Activated B cell treated with CpG ODN at 0.5 μM for 24 hours (primary cell): ENCODE data around the gene MYO5A. TPM values are rescaled to one million over a fixed set of nuclear protein-coding genes. Genes with fewer than 3 reads are reported as not detected.

Experiments
- ATAC-seq: fragments of 200-7000 bp; cut with Tn5 transposase; one replicate; pipeline ENCODE4 v1.10.0; 2021; ENCODE audit warnings: low read depth, mild to moderate bottlenecking, moderate library complexity
- CTCF ChIA-PET: fragments of 350-600 bp; sonication (Branson Sonifier 250); formaldehyde crosslinking; loops from one replicate; lab custom pipeline; 2021; ENCODE audit warnings: antibody characterized with exemption; lab: Charles Lee
- POLR2A ChIA-PET: fragments of 350-600 bp; sonication (Branson Sonifier 250); formaldehyde crosslinking; loops from one replicate; lab custom pipeline; 2021; ENCODE audit warnings: antibody characterized with exemption; lab: Charles Lee
- DNase-seq: peaks from one replicate; pipeline ENCODE4 v3.0.0; 2022
- H3K27ac Mint-ChIP-seq: one replicate; pipeline ENCODE4 v1.8.0; 2020; ENCODE audit warnings: mixed read lengths
- H3K27me3 Mint-ChIP-seq: one replicate; pipeline ENCODE4 v1.8.0; 2021; ENCODE audit warnings: mixed read lengths
- H3K36me3 Mint-ChIP-seq: one replicate; pipeline ENCODE4 v1.8.0; 2021; ENCODE audit warnings: low read depth, mixed read lengths
- H3K4me1 Mint-ChIP-seq: one replicate; pipeline ENCODE4 v1.8.0; 2021; ENCODE audit warnings: mixed read lengths
- H3K4me3 Mint-ChIP-seq: one replicate; pipeline ENCODE4 v1.8.0; 2020; ENCODE audit warnings: mild to moderate bottlenecking, mixed read lengths
- H3K9me3 Mint-ChIP-seq: one replicate; pipeline ENCODE4 v1.8.0; 2020; ENCODE audit warnings: mixed read lengths
- intact Hi-C: fragments of 100-400 bp; cut with micrococcal nuclease; formaldehyde crosslinking; loops from one replicate; pipeline ENCODE4 v1.15.1; 2024
- total RNA-seq: library from RNA; stranded (reverse); gene quantifications from 2 replicates; pipeline ENCODE4 v1.2.3, GENCODE V29; 2022
- TF ChIP-seq, protein P1 (sequence below): fragments of 200-600 bp; IDR thresholded peaks from one replicate; pipeline ENCODE4 v1.8.0; 2022; ENCODE audit warnings: antibody characterized with exemption, mild to moderate bottlenecking

The MYO5A gene
- total RNA-seq, 1 donor from 2014 or later: 49.1 TPM

DNA sequence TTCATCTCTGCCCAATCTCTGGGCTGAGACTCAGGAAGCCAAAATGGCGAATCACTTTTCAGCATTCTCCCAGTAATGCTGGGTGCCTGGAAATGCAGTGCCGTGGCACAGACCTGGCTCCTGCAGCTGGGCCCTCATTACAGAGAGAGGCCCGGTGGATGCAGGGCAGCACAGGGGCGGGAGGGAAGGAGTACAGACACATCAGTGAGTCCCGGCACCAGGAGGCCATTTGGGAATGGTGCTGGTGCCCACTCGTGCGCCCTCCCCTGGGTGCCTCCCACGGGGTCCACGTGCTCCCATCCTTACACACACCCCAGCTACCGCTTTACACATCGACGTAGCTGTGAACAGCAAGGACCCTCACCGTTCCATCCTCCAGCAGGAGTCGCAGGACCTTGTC, 246.3 kb downstream of the MYO5A start:
- POLR2A ChIA-PET: no interaction called here
- DNase-seq (no peak), ATAC-seq (no peak)
- Mint-ChIP-seq H3K27ac (no peak overlapping the region), H3K9me3 (no peaks in the 10 kb centered on the region), H3K4me3 (no peak overlapping the region), H3K27me3 (no peaks in the 10 kb centered on the region), H3K4me1 (no peaks in the 10 kb centered on the region), H3K36me3 (no peaks in the 10 kb centered on the region)
- TF ChIP-seq, protein P1, sequence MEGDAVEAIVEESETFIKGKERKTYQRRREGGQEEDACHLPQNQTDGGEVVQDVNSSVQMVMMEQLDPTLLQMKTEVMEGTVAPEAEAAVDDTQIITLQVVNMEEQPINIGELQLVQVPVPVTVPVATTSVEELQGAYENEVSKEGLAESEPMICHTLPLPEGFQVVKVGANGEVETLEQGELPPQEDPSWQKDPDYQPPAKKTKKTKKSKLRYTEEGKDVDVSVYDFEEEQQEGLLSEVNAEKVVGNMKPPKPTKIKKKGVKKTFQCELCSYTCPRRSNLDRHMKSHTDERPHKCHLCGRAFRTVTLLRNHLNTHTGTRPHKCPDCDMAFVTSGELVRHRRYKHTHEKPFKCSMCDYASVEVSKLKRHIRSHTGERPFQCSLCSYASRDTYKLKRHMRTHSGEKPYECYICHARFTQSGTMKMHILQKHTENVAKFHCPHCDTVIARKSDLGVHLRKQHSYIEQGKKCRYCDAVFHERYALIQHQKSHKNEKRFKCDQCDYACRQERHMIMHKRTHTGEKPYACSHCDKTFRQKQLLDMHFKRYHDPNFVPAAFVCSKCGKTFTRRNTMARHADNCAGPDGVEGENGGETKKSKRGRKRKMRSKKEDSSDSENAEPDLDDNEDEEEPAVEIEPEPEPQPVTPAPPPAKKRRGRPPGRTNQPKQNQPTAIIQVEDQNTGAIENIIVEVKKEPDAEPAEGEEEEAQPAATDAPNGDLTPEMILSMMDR: no peak
- CTCF ChIA-PET: no interaction called here
- intact Hi-C loops: no loop called here

DNA sequence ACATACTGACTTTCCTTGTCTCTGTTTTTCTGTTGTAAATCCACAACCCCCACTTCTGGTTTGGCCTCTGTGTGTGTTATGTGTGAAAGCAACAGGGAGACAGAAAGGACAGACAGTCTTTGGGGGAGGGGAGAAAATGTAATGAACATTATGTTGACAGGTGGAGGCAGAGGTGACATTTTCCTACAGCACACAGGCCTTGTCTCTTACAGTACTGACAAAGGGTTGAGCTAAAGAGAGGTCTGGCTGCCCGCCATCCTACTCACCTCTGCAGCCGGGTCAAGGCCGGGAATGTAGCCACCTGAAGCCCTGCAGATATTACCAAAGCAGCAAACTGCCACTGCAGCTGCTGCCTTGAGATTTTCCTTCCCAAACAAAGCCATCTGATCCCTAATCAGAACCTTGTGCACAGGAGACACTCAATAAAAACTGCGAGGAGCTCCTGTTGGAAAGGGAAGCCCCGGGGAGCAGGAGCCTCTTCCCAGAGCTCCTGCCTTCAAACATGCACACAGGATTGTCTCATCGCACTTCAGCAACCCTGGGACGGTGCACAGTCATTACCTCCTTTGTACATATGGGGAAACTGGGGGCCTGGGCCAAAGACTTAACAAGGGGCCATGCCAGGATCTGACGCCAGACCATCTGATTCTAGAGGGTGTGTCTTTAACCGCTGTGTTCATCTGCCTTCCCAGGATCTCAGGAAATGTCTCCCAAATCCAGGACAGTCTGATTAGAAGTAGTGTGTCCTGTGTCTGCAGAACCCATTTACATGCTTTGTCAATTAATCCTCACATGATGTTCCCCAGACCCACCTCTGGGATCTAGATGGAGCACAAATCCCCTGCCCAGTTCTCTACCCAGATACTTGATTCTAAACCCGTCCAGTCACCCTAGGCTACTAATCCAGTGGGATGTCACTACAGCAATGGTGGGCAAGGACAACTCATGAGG, 247.3 kb downstream of the MYO5A start:
- H3K27me3 Mint-ChIP-seq: no peaks in the 10 kb centered on the region
- H3K4me3 Mint-ChIP-seq: no peak overlapping the region
- H3K9me3 Mint-ChIP-seq: no peaks in the 10 kb centered on the region
- no peak overlapping the region for H3K27ac Mint-ChIP-seq
- POLR2A ChIA-PET: no interaction called here
- TF ChIP-seq, protein P1: no peak
- H3K36me3 Mint-ChIP-seq: no peaks in the 10 kb centered on the region
- DNase-seq (no peak), ATAC-seq (no peak)
- CTCF ChIA-PET: no interaction called here
- intact Hi-C loops: no loop called here
- H3K4me1 Mint-ChIP-seq: no peaks in the 10 kb centered on the region

DNA sequence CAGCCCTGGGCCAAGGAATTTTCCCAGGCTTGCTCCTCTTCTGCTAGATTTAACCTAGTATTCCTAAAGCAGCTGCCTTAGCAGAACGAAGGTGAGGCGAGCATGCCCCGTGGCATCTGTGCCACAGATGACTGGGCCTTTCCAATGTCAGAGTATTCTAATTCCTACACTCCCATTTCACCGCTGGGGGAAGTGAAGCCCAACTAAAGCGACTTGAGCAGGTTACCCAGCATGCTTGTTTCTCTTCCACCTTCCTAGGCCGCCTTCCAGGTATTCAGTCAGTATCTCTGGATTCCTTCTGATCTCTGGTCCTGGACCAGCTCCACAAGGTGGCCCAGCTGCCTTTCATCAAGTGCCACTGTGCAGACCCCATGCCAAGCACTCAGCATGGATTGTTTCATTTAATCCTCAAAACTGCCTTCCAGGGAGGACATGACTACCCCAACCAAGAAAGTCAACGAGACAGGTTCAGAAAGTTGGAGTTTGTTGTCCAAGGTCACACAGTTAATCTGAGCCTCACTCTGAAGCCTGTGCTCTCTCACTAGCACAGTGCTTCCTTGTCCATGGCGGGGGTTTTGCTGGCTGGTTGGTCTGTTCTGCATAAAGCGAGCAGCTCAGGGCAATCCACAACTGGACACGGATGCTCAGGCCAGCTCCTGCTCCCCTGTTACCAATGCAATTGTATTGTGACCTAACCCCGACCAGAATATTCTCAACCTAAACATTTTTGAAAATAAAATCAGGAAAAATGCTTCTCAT, 248.2 kb downstream of the MYO5A start:
- no peak overlapping the region for H3K4me3 Mint-ChIP-seq
- no peaks in the 10 kb centered on the region for H3K9me3 Mint-ChIP-seq
- POLR2A ChIA-PET: no interaction called here
- DNase-seq: no peak
- H3K4me1 Mint-ChIP-seq: no peaks in the 10 kb centered on the region
- ATAC-seq: no peak
- H3K27me3 Mint-ChIP-seq: no peaks in the 10 kb centered on the region
- intact Hi-C loops: no loop called here
- CTCF ChIA-PET: no interaction called here
- no peaks in the 10 kb centered on the region for H3K36me3 Mint-ChIP-seq
- TF ChIP-seq, protein P1: no peak
- H3K27ac Mint-ChIP-seq: no peak overlapping the region

DNA sequence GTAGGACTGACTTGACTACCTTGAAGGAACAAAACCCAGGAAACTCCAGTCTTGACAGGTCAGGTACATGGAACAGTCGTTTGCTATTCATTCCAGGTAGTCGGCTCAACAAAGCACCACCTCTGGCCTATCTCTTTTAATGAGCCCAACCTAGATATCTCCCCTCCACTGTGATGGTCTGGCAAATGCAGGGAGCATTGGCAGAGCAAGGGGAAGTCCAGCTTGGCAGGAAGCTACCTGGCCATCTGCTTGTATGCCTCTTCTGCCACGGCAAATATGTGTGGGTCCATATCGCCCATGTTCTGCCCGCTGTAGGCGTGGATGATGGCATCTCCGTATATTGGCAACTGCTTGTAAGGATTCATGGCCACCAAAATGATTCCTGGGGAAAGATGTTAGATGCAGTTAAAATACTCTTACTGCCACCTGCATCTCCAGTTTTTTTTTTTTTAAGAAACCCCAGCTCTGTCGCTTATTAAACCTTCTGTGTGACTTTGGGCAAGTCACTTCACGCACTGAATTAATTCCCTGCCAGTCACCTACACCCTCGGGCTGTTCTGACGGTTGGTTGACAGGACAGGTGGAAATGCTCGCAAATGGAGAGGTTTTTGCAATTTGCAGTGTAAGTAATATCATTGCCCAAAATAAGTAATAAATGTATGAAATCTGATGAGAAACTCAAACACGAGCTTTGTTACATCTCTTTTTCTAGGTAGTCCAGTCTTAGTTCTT, 249.9 kb downstream of the MYO5A start:
- H3K27me3 Mint-ChIP-seq: no peaks in the 10 kb centered on the region
- H3K4me3 Mint-ChIP-seq: no peak overlapping the region
- H3K9me3 Mint-ChIP-seq: no peaks in the 10 kb centered on the region
- ATAC-seq: no peak
- intact Hi-C loops: no loop called here
- DNase-seq: no peak
- CTCF ChIA-PET: interaction anchor here (1.2 kb wide), 1 partner anchor 30 kb away, joined by 3 read pairs; no protein-coding TSS in a partner anchor
- H3K36me3 Mint-ChIP-seq: no peaks in the 10 kb centered on the region
- TF ChIP-seq, protein P1: no peak
- POLR2A ChIA-PET: no interaction called here
- H3K27ac Mint-ChIP-seq: no peak overlapping the region
- no peaks in the 10 kb centered on the region for H3K4me1 Mint-ChIP-seq
